Gastrocnemius medialis (tissue), 4 donors: ENCODE results near the gene SELENOK. TPM values are rescaled to one million over a fixed set of nuclear protein-coding genes. Genes with fewer than 3 reads are reported as not detected.

ENCODE experiments used
- ATAC-seq, 2 donors: fragments of 150-250 bp; one replicate each; pipeline ENCODE4 v1.9.1; 2016
- DNase-seq, 2 donors: peaks; one replicate each; pipeline ENCODE4 v3.0.0-alpha.2; 2019
- H3K27ac ChIP-seq, 4 donors: fragments of 200-600 bp; sonication (generic); 1 replicate in 1 of 4; 2 replicates in 3 of 4; pipeline ENCODE4 v1.5.1; 2016 to 2018; ENCODE audit warnings: mild to moderate bottlenecking in 2 of 4, moderate library complexity in 1 of 4
- H3K27me3 ChIP-seq, 3 donors: fragments of 200-600 bp; sonication (generic) in 2 of 3; 1 replicate in 1 of 3; 2 replicates in 2 of 3; pipeline versions ENCODE4 v1.5.1 to v1.6.0; 2016 to 2019; ENCODE audit warnings: mild to moderate bottlenecking in 1 of 3, moderate library complexity in 1 of 3
- H3K36me3 ChIP-seq, 2 donors: fragments of 200-600 bp; sonication (generic) in 1 of 2; one replicate each; pipeline ENCODE4 v1.5.1; 2017 to 2018
- H3K4me1 ChIP-seq, 2 donors: fragments of 200-600 bp; sonication (generic) in 1 of 2; one replicate each; pipeline ENCODE4 v1.5.1; 2016 to 2017; ENCODE audit warnings: mild to moderate bottlenecking in 2 of 2
- H3K4me3 ChIP-seq, 4 donors: fragments of 200-600 bp; sonication (generic) in 3 of 4; 1 replicate in 1 of 4; 2 replicates in 3 of 4; pipeline ENCODE4 v1.5.1; 2016 to 2019; ENCODE audit warnings: mild to moderate bottlenecking in 2 of 4
- H3K9me3 ChIP-seq, 3 donors: fragments of 200-600 bp; sonication (generic) in 2 of 3; 1 replicate in 1 of 3; 2 replicates in 2 of 3; pipeline ENCODE4 v1.5.1; 2016 to 2019
- POLR2A ChIP-seq, 2 donors: fragments of 450-650 bp; IDR thresholded peaks; one replicate each; pipeline ENCODE4 v1.6.1; 2017; ENCODE audit warnings: antibody characterized with exemption in 2 of 2, mild to moderate bottlenecking in 2 of 2, moderate library complexity in 2 of 2
- in situ Hi-C, 4 donors: fragments of 200-750 bp; cut with MboI; loops; one replicate each; pipeline versions ENCODE4 v1.15.0 to v1.8.0; 2017; ENCODE audit warnings: low sequenced_read_pairs in 4 of 4
- intact Hi-C: fragments of 100-400 bp; cut with DNase I; formaldehyde crosslinking; loops from one replicate; pipeline ENCODE4 v1.15.1; 2023; ENCODE audit warnings: low total_unique reads
- total RNA-seq, 4 donors: library from RNA; depleted of rRNA; stranded (reverse); fragments of >200 nt; gene quantifications; one replicate each; pipeline versions ENCODE4 v1.1.0 to v1.2.3, GENCODE V29; 2016
- TF ChIP-seq, protein P1 (sequence below), 5 experiments: fragments of 450-650 bp in 3 of 5; fragments of 200-600 bp in 2 of 5; sonication (generic) in 2 of 5; IDR thresholded peaks in 4 of 5; conservative IDR thresholded peaks in 1 of 5; 1 replicate in 4 of 5; 2 replicates in 1 of 5; pipeline ENCODE4 v1.5.1; 2016 to 2019; ENCODE audit warnings: antibody characterized with exemption in 5 of 5, mild to moderate bottlenecking in 3 of 5, moderate library complexity in 3 of 5

The SELENOK gene
- total RNA-seq, 4 donors from 2014 or later = 73.1 to 95.4 (median 80.8) TPM

DNA sequence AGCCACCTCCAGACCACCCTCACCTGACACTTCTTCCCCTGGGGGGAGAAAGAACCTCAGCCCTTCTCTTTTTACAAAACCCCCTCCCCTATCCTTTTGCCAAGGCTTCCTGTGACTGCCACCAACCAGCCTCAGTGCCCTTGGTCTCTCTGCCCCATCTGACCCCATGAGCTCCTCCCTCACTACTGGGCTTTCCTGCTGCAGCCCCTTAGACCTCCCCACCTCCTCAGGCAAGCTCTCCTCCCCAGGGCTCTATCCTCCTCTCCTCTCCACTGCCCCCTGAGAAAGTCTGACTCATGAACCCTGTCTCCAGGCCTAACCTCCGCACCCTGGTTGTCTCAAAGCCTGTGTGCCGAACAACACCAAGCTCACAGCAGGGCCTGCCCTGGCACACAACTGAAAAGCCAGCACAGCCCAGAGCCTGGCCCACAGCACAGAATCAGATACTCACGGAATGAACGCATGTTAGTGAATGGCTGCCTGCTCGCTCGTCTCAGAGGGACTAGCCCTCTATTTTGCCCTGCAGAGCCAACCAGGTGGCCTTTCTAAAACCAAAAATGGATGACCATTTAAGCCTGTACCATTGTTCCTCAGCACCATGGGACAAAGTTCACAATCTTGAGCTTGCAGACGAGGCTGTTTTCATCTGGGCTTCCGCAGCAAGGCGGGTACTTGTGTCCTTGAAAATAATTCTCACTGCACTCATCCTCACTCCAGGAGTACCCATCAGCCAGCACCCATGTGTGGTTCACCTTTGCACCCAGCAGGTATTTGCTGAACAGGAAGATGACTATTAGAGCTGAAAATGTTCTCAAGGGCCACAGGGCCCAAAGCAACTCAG lies 47.2 kb downstream of the SELENOK start:
- Histone ChIP-seq H3K9me3 (no peaks in the 10 kb centered on the region), H3K27ac (no peak overlapping the region), H3K4me1 (peaks cover 0 to 5% of the 10 kb centered on the region in 2 donors), H3K36me3 (no peaks in the 10 kb centered on the region), H3K4me3 (no peak overlapping the region), H3K27me3 (no peaks in the 10 kb centered on the region)
- TF ChIP-seq, protein P1, sequence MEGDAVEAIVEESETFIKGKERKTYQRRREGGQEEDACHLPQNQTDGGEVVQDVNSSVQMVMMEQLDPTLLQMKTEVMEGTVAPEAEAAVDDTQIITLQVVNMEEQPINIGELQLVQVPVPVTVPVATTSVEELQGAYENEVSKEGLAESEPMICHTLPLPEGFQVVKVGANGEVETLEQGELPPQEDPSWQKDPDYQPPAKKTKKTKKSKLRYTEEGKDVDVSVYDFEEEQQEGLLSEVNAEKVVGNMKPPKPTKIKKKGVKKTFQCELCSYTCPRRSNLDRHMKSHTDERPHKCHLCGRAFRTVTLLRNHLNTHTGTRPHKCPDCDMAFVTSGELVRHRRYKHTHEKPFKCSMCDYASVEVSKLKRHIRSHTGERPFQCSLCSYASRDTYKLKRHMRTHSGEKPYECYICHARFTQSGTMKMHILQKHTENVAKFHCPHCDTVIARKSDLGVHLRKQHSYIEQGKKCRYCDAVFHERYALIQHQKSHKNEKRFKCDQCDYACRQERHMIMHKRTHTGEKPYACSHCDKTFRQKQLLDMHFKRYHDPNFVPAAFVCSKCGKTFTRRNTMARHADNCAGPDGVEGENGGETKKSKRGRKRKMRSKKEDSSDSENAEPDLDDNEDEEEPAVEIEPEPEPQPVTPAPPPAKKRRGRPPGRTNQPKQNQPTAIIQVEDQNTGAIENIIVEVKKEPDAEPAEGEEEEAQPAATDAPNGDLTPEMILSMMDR (IDR thresholded peaks at IDR 0.05 in 4 of 5, conservative IDR thresholded peaks at IDR 0.05 in 1 of 5) = no peak
- no peak for TF ChIP-seq POLR2A (IDR thresholded peaks at IDR 0.05)
- intact Hi-C loops = loop anchor here (2.0 kb wide), 1 partner anchor 38 kb away; the partner anchor contains the start of gene ACTR8
- DNase-seq (no peak), ATAC-seq (no peak)
- in situ Hi-C loops = no loop called here

DNA sequence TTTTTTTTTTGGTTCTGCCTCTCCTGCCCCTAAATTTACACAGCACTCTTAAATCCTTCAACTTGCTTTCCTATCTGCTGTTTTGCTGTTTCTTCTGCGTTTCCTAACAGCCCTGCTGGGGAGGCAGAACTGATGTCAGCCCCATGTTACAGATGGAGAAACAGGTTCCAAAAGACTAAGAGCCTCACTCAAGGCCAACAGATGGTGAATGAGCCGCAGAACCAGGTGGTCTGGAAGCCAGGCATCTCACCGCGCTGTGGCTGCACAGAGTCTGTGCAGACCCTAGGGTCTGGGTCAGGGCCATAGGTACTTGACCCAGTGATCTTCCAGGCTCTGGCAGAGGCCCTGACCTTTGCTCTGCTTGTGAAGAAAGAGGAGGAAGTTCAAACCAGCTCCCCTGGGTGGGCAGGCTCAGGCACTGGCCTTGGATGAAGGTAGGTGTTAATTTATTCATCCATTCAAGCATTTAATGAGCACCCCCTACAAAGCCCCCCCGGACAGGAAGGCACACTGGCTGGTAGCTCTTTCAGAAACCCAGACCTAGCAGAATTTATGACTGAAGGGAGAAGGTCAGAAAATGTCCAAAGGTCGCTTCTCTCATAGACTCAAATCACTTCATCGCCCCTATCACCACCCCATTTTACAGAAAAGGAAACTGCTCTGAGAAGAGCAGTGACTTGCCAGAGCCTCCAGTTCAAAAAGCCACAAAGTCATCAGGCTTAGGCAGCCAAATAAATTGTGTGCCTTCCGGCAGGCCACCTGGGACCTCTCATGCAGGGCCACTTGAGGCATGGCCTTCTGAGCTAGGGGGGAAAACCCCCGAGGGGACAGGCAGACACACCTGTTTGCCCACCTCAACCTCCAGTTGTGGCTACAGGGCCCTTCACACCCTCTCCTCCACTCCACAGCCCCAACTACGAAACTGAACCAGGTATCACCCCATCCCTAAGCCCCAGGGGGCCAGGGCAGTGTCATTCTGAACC lies 48.2 kb downstream of the SELENOK start:
- no peaks in the 10 kb centered on the region for H3K36me3 ChIP-seq
- no peak overlapping the region for H3K27ac ChIP-seq
- intact Hi-C loops (loop anchor here (2.0 kb wide), 1 partner anchor 39 kb away; the partner anchor contains the start of gene ACTR8), in situ Hi-C loops (no loop called here)
- no peaks in the 10 kb centered on the region for H3K27me3 ChIP-seq
- no peak for DNase-seq
- no peak overlapping the region for H3K4me3 ChIP-seq
- H3K4me1 ChIP-seq = peaks cover 0 to 5% of the 10 kb centered on the region in 2 donors
- no peak for ATAC-seq
- no peak for TF ChIP-seq POLR2A (IDR thresholded peaks at IDR 0.05)
- TF ChIP-seq, protein P1 (IDR thresholded peaks at IDR 0.05 in 4 of 5, conservative IDR thresholded peaks at IDR 0.05 in 1 of 5) = no peak
- no peaks in the 10 kb centered on the region for H3K9me3 ChIP-seq

DNA sequence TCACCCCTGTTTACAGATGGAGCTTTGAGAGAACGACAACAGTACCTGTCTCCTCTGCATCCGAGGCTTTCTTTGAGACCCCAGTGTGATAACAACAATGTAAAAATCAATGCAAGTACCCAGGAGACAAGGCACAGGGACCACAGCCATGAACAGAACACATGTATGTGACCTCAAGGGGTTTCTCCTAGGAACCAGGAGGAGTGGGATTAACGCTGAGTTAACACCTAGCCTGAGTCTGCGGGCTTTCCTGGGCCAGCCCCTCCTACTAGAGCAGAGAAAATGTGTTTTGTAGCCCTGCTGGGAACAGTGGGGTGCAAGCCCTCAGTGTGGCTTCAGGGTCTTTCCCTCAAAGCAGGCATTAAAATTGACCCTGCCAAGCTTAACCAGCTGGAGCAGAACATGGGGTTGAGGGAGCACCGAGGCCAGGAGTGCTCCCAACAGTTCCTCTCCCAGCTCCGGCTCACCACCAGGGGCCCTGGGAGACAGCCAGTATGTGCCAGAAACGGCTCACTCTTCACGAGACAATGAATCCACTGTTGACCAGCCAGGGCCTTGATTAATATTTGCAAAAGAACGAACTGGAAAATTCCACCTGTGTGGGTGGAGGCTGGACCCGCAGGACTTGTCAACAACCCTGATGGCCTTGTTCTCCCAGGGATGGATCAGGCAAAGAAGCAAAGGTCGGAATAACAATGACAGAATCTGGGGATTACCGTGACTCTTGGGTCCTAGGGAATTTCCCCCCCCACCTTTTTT lies 49.0 kb downstream of the SELENOK start:
- intact Hi-C loops = no loop called here
- Histone ChIP-seq H3K36me3 (no peaks in the 10 kb centered on the region), H3K27me3 (no peaks in the 10 kb centered on the region), H3K4me1 (peaks cover 0 to 5% of the 10 kb centered on the region in 2 donors), H3K4me3 (no peak overlapping the region), H3K9me3 (no peaks in the 10 kb centered on the region), H3K27ac (no peak overlapping the region)
- no peak for ATAC-seq
- TF ChIP-seq POLR2A (IDR thresholded peaks at IDR 0.05) = no peak
- TF ChIP-seq, protein P1 (IDR thresholded peaks at IDR 0.05 in 4 of 5, conservative IDR thresholded peaks at IDR 0.05 in 1 of 5) = no peak
- DNase-seq = no peak
- in situ Hi-C loops = no loop called here

- no peak overlapping the region for H3K4me3 ChIP-seq
- in situ Hi-C loops (no loop called here), intact Hi-C loops (no loop called here)
- TF ChIP-seq, protein P1 (IDR thresholded peaks at IDR 0.05 in 4 of 5, conservative IDR thresholded peaks at IDR 0.05 in 1 of 5) = no peak
- no peak overlapping the region for H3K27ac ChIP-seq
- H3K9me3 ChIP-seq = no peaks in the 10 kb centered on the region
- no peaks in the 10 kb centered on the region for H3K4me1 ChIP-seq
- no peaks in the 10 kb centered on the region for H3K36me3 ChIP-seq
- DNase-seq = no peak
- ATAC-seq = no peak
- no peaks in the 10 kb centered on the region for H3K27me3 ChIP-seq
Observed at GRCh38 chr3:53841296-53841695, 50.4 kb downstream of the SELENOK start.
